Cardiac fibroblast (primary cell): Measurements from ENCODE around the gene MGST2.

Experiments
- DNase-seq, 2 donors: peaks; one replicate each; pipeline versions ENCODE4 v3.0.0 to v3.0.0-alpha.2; 2010; ENCODE audit warnings: low read depth in 2 of 2
- H3K4me3 ChIP-seq, 2 donors: replicated peaks in 1 of 2; 1 replicate in 1 of 2; 2 replicates in 1 of 2; pipeline ENCODE4 v1.5.1; 2011; ENCODE audit warnings: low read depth in 2 of 2, low read length in 2 of 2, mild to moderate bottlenecking in 2 of 2, moderate library complexity in 1 of 2
- CTCF ChIP-seq: IDR thresholded peaks from one replicate; pipeline ENCODE4 v1.5.1; 2011; ENCODE audit warnings: low read depth, mild to moderate bottlenecking, low read length, inconsistent platforms

MGST2 gene

GRCh38 chr4:139721789-139722188, 56.2 kb downstream of the MGST2 start:
- DNase-seq = no peak

GRCh38 chr4:139725236-139725635, 59.6 kb downstream of the MGST2 start:
- TF ChIP-seq CTCF = no peak
- H3K4me3 ChIP-seq = no peak overlapping the region
- DNase-seq = no peak

More at GRCh38 chr4:139721789-139722188, 56.2 kb downstream of the MGST2 start:
- no peak overlapping the region for H3K4me3 ChIP-seq
- TF ChIP-seq CTCF = no peak

GRCh38 chr4:139726615-139727014, 61.0 kb downstream of the MGST2 start:
- no peak for DNase-seq
- no peak overlapping the region for H3K4me3 ChIP-seq
- TF ChIP-seq CTCF = no peak

GRCh38 chr4:139728146-139728545, 62.5 kb downstream of the MGST2 start:
- no peak overlapping the region for H3K4me3 ChIP-seq
- DNase-seq = no peak
- TF ChIP-seq CTCF = no peak

- no peak for DNase-seq
- no peak for TF ChIP-seq CTCF
- no peak overlapping the region for H3K4me3 ChIP-seq
These were observed 63.2 kb downstream of the MGST2 start for GRCh38 chr4:139728840-139729239.

GRCh38 chr4:139732991-139733570, 67.5 kb downstream of the MGST2 start:
- DNase-seq = peak in 1 of 2 donors; percentile 34
- H3K4me3 ChIP-seq = no peak overlapping the region
- TF ChIP-seq CTCF = no peak
